Ishikawa (cell line): Measurements from ENCODE around the gene TMEM131.

ENCODE experiments used
- CEBPB ChIP-seq: IDR thresholded peaks from 2 replicates; pipeline ENCODE4 v1.6.1; 2012
- CREB1 ChIP-seq: IDR thresholded peaks from 2 replicates; pipeline ENCODE4 v1.6.1; 2012; ENCODE audit warnings: low read depth
- EGR1 ChIP-seq: IDR thresholded peaks from 2 replicates; pipeline ENCODE4 v1.6.1; 2012
- EP300 ChIP-seq: IDR thresholded peaks from 2 replicates; pipeline ENCODE4 v1.6.1; 2012; ENCODE audit warnings: borderline replicate concordance
- FOXM1 ChIP-seq: IDR thresholded peaks from 2 replicates; pipeline ENCODE4 v1.6.1; 2012; ENCODE audit warnings: low read depth, borderline replicate concordance
- NFIC ChIP-seq: IDR thresholded peaks from 2 replicates; pipeline ENCODE4 v1.6.1; 2012
- RAD21 ChIP-seq: IDR thresholded peaks from 2 replicates; pipeline ENCODE4 v1.6.1; 2012; ENCODE audit warnings: low read depth
- TAF1 ChIP-seq: IDR thresholded peaks from 2 replicates; pipeline ENCODE4 v1.6.1; 2012; ENCODE audit warnings: low read depth, mild to moderate bottlenecking
- YY1 ChIP-seq: IDR thresholded peaks from 2 replicates; pipeline ENCODE4 v1.6.1; 2012; ENCODE audit warnings: low read depth
- ZBTB7A ChIP-seq: IDR thresholded peaks from 2 replicates; pipeline ENCODE4 v1.6.1; 2012; ENCODE audit warnings: low read depth
- TF ChIP-seq, protein P1 (sequence below): IDR thresholded peaks from 2 replicates; pipeline ENCODE4 v1.6.1; 2012; ENCODE audit warnings: low read depth, mild to moderate bottlenecking
- TF ChIP-seq, protein P2 (sequence below): IDR thresholded peaks from 2 replicates; pipeline ENCODE4 v1.6.1; 2012
- TF ChIP-seq, protein P3 (sequence below): IDR thresholded peaks from 2 replicates; pipeline ENCODE4 v1.6.1; 2012

DNA sequence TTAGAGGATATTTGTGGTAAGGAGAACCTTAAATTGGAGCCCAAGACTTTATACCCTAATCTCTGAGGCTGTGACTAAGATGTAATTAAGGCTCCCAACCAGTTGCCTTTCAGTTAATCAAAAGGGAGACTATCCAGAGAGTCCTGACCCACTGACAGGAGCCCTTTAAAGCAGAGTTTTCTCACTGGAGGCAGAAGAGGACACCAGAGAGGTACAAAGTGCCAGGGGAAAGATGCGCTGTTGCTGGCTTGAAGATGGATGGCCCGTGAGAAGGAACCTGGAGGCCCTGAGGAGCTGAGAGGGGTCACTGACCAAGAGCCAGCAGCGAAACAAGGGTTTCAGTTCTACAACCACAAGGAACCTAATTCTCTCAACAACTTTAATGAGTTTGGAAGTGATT is 137.3 kb downstream of the TMEM131 start:
- TF ChIP-seq EP300, result no peak
- TF ChIP-seq YY1, result no peak
- TF ChIP-seq, protein P1, sequence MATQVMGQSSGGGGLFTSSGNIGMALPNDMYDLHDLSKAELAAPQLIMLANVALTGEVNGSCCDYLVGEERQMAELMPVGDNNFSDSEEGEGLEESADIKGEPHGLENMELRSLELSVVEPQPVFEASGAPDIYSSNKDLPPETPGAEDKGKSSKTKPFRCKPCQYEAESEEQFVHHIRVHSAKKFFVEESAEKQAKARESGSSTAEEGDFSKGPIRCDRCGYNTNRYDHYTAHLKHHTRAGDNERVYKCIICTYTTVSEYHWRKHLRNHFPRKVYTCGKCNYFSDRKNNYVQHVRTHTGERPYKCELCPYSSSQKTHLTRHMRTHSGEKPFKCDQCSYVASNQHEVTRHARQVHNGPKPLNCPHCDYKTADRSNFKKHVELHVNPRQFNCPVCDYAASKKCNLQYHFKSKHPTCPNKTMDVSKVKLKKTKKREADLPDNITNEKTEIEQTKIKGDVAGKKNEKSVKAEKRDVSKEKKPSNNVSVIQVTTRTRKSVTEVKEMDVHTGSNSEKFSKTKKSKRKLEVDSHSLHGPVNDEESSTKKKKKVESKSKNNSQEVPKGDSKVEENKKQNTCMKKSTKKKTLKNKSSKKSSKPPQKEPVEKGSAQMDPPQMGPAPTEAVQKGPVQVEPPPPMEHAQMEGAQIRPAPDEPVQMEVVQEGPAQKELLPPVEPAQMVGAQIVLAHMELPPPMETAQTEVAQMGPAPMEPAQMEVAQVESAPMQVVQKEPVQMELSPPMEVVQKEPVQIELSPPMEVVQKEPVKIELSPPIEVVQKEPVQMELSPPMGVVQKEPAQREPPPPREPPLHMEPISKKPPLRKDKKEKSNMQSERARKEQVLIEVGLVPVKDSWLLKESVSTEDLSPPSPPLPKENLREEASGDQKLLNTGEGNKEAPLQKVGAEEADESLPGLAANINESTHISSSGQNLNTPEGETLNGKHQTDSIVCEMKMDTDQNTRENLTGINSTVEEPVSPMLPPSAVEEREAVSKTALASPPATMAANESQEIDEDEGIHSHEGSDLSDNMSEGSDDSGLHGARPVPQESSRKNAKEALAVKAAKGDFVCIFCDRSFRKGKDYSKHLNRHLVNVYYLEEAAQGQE, result no peak
- TF ChIP-seq CREB1, result no peak
- TF ChIP-seq FOXM1, result no peak
- TF ChIP-seq CEBPB, result no peak
- TF ChIP-seq, protein P2, sequence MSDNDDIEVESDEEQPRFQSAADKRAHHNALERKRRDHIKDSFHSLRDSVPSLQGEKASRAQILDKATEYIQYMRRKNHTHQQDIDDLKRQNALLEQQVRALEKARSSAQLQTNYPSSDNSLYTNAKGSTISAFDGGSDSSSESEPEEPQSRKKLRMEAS, result no peak
- no peak for TF ChIP-seq RAD21
- TF ChIP-seq, protein P3, sequence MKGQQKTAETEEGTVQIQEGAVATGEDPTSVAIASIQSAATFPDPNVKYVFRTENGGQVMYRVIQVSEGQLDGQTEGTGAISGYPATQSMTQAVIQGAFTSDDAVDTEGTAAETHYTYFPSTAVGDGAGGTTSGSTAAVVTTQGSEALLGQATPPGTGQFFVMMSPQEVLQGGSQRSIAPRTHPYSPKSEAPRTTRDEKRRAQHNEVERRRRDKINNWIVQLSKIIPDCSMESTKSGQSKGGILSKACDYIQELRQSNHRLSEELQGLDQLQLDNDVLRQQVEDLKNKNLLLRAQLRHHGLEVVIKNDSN, result no peak
- TF ChIP-seq ZBTB7A, result no peak
- no peak for TF ChIP-seq EGR1
- no peak for TF ChIP-seq TAF1
- TF ChIP-seq NFIC, result no peak
